Natural killer cell (primary cell): ENCODE data around the gene GRK6. TPM values are rescaled to one million over a fixed set of nuclear protein-coding genes. Genes with fewer than 3 reads are reported as not detected.

Experiments used
- ATAC-seq, 3 donors: fragments of 150-1000 bp in 2 of 3; fragments of 200-7000 bp in 1 of 3; cut with Tn5 transposase; 1 replicate in 1 of 3; 2 replicates in 2 of 3; pipeline ENCODE4 v1.10.0; 2021; ENCODE audit warnings: mild to moderate bottlenecking in 2 of 3, moderate library complexity in 2 of 3
- DNase-seq, 2 donors: peaks; one replicate each; pipeline versions ENCODE4 v3.0.0 to v3.0.0-alpha.2; 2013 to 2021; ENCODE audit warnings: mixed read lengths in 1 of 2
- H3K27ac ChIP-seq: one replicate; pipeline ENCODE4 v1.5.1; 2013; ENCODE audit warnings: mild to moderate bottlenecking, low read length
- H3K27me3 ChIP-seq: one replicate; pipeline ENCODE4 v1.6.1; 2013; ENCODE audit warnings: low read length; ENCODE audit not compliant: control insufficient read depth, insufficient read depth
- H3K36me3 ChIP-seq: one replicate; pipeline ENCODE4 v1.6.1; 2013; ENCODE audit warnings: low read length; ENCODE audit not compliant: control insufficient read depth, insufficient read depth
- H3K4me1 ChIP-seq: one replicate; pipeline ENCODE4 v1.6.1; 2013; ENCODE audit warnings: low read length; ENCODE audit not compliant: control insufficient read depth, insufficient read depth
- H3K4me3 ChIP-seq: one replicate; pipeline ENCODE4 v1.5.1; 2013; ENCODE audit warnings: low read length
- H3K9me3 ChIP-seq: one replicate; pipeline ENCODE4 v1.6.1; 2013; ENCODE audit warnings: low read length; ENCODE audit not compliant: control insufficient read depth, insufficient read depth
- H3K27ac Mint-ChIP-seq, 2 donors: one replicate each; pipeline ENCODE4 v1.8.0; 2022; ENCODE audit warnings: mild to moderate bottlenecking in 2 of 2, mixed read lengths in 2 of 2, moderate library complexity in 1 of 2
- H3K27me3 Mint-ChIP-seq, 2 donors: one replicate each; pipeline ENCODE4 v1.8.0; 2022; ENCODE audit warnings: low read depth in 2 of 2, mixed read lengths in 2 of 2
- H3K36me3 Mint-ChIP-seq: one replicate; pipeline ENCODE4 v1.8.0; 2022; ENCODE audit warnings: mixed read lengths
- H3K4me1 Mint-ChIP-seq, 2 donors: one replicate each; pipeline ENCODE4 v1.8.0; 2022; ENCODE audit warnings: mixed read lengths in 2 of 2
- H3K4me3 Mint-ChIP-seq: one replicate; pipeline ENCODE4 v1.8.0; 2022; ENCODE audit warnings: mild to moderate bottlenecking, moderate library complexity, mixed read lengths
- H3K9me3 Mint-ChIP-seq, 2 donors: one replicate each; pipeline ENCODE4 v1.8.0; 2022; ENCODE audit warnings: mixed read lengths in 2 of 2
- CTCF ChIP-seq: fragments of 200-600 bp; IDR thresholded peaks from one replicate; pipeline ENCODE4 v1.8.0; 2022; ENCODE audit warnings: antibody characterized with exemption
- WGBS: methylation state at CpG from one replicate; pipeline ENCODE4 v1.1.7; 2013; ENCODE audit warnings: missing lambda C conversion rate; ENCODE audit not compliant: insufficient coverage; 5-methylcytosine and 5-hydroxymethylcytosine counted together
- intact Hi-C: fragments of 100-400 bp; cut with micrococcal nuclease; formaldehyde crosslinking; loops from one replicate; pipeline ENCODE4 v1.14.2; 2022
- total RNA-seq, 4 donors: library from RNA; stranded (reverse); fragments of 120-200 nt in 1 of 4; gene quantifications; one replicate each; pipeline versions ENCODE4 v1.2.3 to v1.2.4, GENCODE V29; 2013 to 2022

GRK6 gene
- total RNA-seq, 3 donors from 2014 or later (not counting 1 experiment from before 2014, with no cell fraction given): 173 to 221 (median 190) TPM

- no peak overlapping the region for H3K4me3 ChIP-seq
- WGBS: 47% methylated on average over 11 of the region's 11 CpGs
- H3K36me3 ChIP-seq: no peaks in the 10 kb centered on the region
- H3K27ac Mint-ChIP-seq: peak overlapping the region in 1 of 2 donors; percentile 68
- DNase-seq: no peak
- no peak for TF ChIP-seq CTCF
- no peaks in the 10 kb centered on the region for H3K36me3 Mint-ChIP-seq
- H3K27me3 Mint-ChIP-seq: peaks cover 2 to 5% of the 10 kb centered on the region in 2 donors
- intact Hi-C loops: no loop called here
- H3K9me3 ChIP-seq: no peaks in the 10 kb centered on the region
- H3K9me3 Mint-ChIP-seq: no peaks in the 10 kb centered on the region
- H3K4me1 ChIP-seq: peaks cover 61% of the 10 kb centered on the region
- H3K27ac ChIP-seq: no peak overlapping the region
- ATAC-seq: no peak
- peak overlapping the region; percentile 2 for H3K4me3 Mint-ChIP-seq
- H3K27me3 ChIP-seq: no peaks in the 10 kb centered on the region
- H3K4me1 Mint-ChIP-seq: peaks cover 31 to 39% of the 10 kb centered on the region in 2 donors
These were observed 40.8 kb upstream of the GRK6 start for GRCh38 chr5:177385720-177386119.

GRCh38 chr5:177386542-177386941, 39.9 kb upstream of the GRK6 start:
- Histone ChIP-seq H3K36me3 (no peaks in the 10 kb centered on the region), H3K27me3 (no peaks in the 10 kb centered on the region), H3K9me3 (no peaks in the 10 kb centered on the region), H3K27ac (no peak overlapping the region), H3K4me3 (no peak overlapping the region), H3K4me1 (peaks cover 67% of the 10 kb centered on the region)
- TF ChIP-seq CTCF: no peak
- Mint-ChIP-seq H3K27ac (no peak overlapping the region), H3K27me3 (peaks cover 2 to 5% of the 10 kb centered on the region in 2 donors), H3K9me3 (no peaks in the 10 kb centered on the region), H3K4me3 (no peak overlapping the region), H3K36me3 (no peaks in the 10 kb centered on the region), H3K4me1 (peaks cover 36 to 47% of the 10 kb centered on the region in 2 donors)
- ATAC-seq (no peak), DNase-seq (no peak)
- WGBS: 91% methylated on average over 8 of the region's 8 CpGs
- intact Hi-C loops: no loop called here

GRCh38 chr5:177387405-177387804, 39.1 kb upstream of the GRK6 start:
- TF ChIP-seq CTCF: no peak
- Histone ChIP-seq H3K36me3 (no peaks in the 10 kb centered on the region), H3K27me3 (no peaks in the 10 kb centered on the region), H3K4me1 (peaks cover 67% of the 10 kb centered on the region), H3K9me3 (no peaks in the 10 kb centered on the region), H3K27ac (no peak overlapping the region), H3K4me3 (no peak overlapping the region)
- peaks cover 2% of the 10 kb centered on the region in 2 donors for H3K27me3 Mint-ChIP-seq
- DNase-seq: no peak
- H3K27ac Mint-ChIP-seq: no peak overlapping the region
- no peaks in the 10 kb centered on the region for H3K9me3 Mint-ChIP-seq
- ATAC-seq: no peak
- H3K4me3 Mint-ChIP-seq: no peak overlapping the region
- H3K36me3 Mint-ChIP-seq: no peaks in the 10 kb centered on the region
- intact Hi-C loops: no loop called here
- WGBS: 89% methylated on average over 14 of the region's 14 CpGs
- H3K4me1 Mint-ChIP-seq: peaks cover 36 to 44% of the 10 kb centered on the region in 2 donors

- Mint-ChIP-seq H3K4me1 (peaks cover 36 to 42% of the 10 kb centered on the region in 2 donors), H3K4me3 (peak overlapping the region; percentile 17), H3K9me3 (no peaks in the 10 kb centered on the region), H3K36me3 (no peaks in the 10 kb centered on the region), H3K27ac (peak overlapping the region; percentile 81 to 82), H3K27me3 (peaks cover 0 to 2% of the 10 kb centered on the region in 2 donors)
- 86% methylated on average over 10 of the region's 10 CpGs for WGBS
- Histone ChIP-seq H3K27me3 (no peaks in the 10 kb centered on the region), H3K4me3 (no peak overlapping the region), H3K4me1 (peaks cover 73% of the 10 kb centered on the region), H3K9me3 (no peaks in the 10 kb centered on the region), H3K27ac (peak overlapping the region; percentile 79), H3K36me3 (no peaks in the 10 kb centered on the region)
- ATAC-seq (no peak), DNase-seq (peak in 1 of 2 donors; percentile 26)
- intact Hi-C loops: no loop called here
- no peak for TF ChIP-seq CTCF
These were observed 37.9 kb upstream of the GRK6 start for GRCh38 chr5:177388521-177389052.
